ENCODE results near the gene SLC25A34. TPM values are rescaled to one million over a fixed set of nuclear protein-coding genes. Genes with fewer than 3 reads are reported as not detected.

The SLC25A34 gene
- total RNA-seq, 4 donors from 2014 or later, result 12.9 to 73.3 (median 36.2) TPM

DNA sequence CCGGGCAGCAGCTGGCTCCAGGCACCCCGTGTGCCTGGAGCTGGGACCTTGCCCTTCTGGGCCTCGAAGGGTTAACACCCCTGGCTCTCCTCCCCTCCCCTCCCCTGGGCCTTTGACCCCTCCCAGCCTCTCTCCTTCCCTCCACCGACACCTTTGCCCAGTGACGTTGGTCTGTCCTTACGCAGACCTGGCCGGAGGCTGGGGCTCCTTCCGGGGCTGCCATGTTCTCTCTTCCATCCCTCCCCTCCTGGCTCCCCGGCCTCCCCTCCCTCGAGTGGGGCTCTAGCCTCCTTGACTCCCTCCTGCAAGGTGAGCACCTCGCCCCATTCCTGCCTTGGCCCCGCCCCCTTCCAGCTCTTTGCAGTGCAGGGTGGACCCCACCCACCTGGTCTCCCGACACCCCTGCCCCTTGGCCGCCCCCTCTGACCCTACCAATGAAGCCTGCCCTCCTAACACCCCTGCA lies 6.3 kb downstream of the SLC25A34 start, which contains the start of gene TMEM82:
Gene TMEM82, plus strand, starts transcription at position 161 of the 463 bp plus-strand sequence. Its CDS starts 61 bp downstream, at position 222.
- Histone ChIP-seq H3K36me3 (no peaks in the 10 kb centered on the region), H3K4me1 (peaks cover 5 to 35% (median 29%) of the 10 kb centered on the region in 4 donors), H3K4me3 (peak within 1 kb of the TSS in 2 of 4 donors; percentile 20 to 30), H3K27ac (peak within 1 kb of the TSS; percentile 80 to 87 (median 86)), H3K9me3 (no peaks in the 10 kb centered on the region), H3K27me3 (no peaks in the 10 kb centered on the region)
- in situ Hi-C loops (cut with MboI; ENCODE audit: low pct_ligation_motif_present in 1 of 4, low pct_unique_long_range_greater_than_20kb in 1 of 4, low sequenced_read_pairs in 3 of 4) (no loop called here), intact Hi-C loops (cut with DNase I; ENCODE audit: low total_unique reads) (loop anchor here (2.0 to 10.0 kb wide), 2 partner anchors 58 to 148 kb away; partner anchors contain the start of gene PLEKHM2)
- 20% methylated on average over 2 to 14 of the region's 14 CpGs for WGBS, 2 donors (ENCODE audit: low coverage in 1 of 2)
- DNase-seq, result peak; percentile 76
- TF ChIP-seq, protein P1, sequence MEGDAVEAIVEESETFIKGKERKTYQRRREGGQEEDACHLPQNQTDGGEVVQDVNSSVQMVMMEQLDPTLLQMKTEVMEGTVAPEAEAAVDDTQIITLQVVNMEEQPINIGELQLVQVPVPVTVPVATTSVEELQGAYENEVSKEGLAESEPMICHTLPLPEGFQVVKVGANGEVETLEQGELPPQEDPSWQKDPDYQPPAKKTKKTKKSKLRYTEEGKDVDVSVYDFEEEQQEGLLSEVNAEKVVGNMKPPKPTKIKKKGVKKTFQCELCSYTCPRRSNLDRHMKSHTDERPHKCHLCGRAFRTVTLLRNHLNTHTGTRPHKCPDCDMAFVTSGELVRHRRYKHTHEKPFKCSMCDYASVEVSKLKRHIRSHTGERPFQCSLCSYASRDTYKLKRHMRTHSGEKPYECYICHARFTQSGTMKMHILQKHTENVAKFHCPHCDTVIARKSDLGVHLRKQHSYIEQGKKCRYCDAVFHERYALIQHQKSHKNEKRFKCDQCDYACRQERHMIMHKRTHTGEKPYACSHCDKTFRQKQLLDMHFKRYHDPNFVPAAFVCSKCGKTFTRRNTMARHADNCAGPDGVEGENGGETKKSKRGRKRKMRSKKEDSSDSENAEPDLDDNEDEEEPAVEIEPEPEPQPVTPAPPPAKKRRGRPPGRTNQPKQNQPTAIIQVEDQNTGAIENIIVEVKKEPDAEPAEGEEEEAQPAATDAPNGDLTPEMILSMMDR (IDR thresholded peaks at IDR 0.05), result no peak
- TF ChIP-seq POLR2A (IDR thresholded peaks at IDR 0.05) (peak; percentile 67), EP300 (IDR thresholded peaks at IDR 0.05; ENCODE audit: low read depth) (no peak), POLR2AphosphoS5 (IDR thresholded peaks at IDR 0.05) (peak in 1 of 3 donors; percentile 69)

DNA sequence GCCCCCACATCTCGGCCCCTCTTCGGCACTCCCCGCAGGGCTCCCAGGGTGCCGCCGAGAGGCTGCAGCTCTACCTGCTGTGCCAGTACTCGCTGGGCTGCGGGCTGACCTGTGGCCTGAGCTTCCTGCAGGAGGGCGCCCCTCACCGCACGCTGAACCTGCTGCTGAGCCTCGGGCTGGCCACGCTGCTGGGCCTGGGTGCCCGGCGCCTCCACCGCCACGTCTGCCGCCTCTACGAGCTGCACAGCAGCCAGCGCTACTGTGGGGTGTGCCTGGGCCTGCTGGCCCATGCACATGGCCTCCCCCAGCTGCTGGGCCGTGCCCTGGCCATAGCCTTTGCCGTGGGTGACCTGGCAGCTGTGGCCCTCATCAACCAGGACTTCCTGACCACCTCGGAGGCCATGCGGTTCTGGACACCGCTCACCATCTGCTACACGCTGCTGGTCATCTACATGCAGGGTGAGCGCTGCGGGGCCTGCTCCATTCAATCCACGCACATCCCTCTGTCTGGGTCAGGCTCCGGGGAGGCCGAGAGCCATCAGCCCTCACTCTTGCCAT lies 8.1 kb downstream of the SLC25A34 start:
- no peaks in the 10 kb centered on the region for H3K9me3 ChIP-seq
- in situ Hi-C loops (cut with MboI; ENCODE audit: low pct_ligation_motif_present in 1 of 4, low pct_unique_long_range_greater_than_20kb in 1 of 4, low sequenced_read_pairs in 3 of 4) (no loop called here), intact Hi-C loops (cut with DNase I; ENCODE audit: low total_unique reads) (loop anchor here (10.0 kb wide), 1 partner anchor 149 kb away; no protein-coding TSS in a partner anchor)
- 88% methylated on average over 30 of the region's 30 CpGs; no CpG with 5 or more reads in 1 of the 2 donors for WGBS, 2 donors (ENCODE audit: low coverage in 1 of 2)
- H3K4me3 ChIP-seq, result no peak overlapping the region
- H3K27ac ChIP-seq, result no peak overlapping the region
- DNase-seq, result no peak
- no peaks in the 10 kb centered on the region for H3K27me3 ChIP-seq
- H3K36me3 ChIP-seq, result no peaks in the 10 kb centered on the region
- TF ChIP-seq, protein P1 (IDR thresholded peaks at IDR 0.05), result no peak
- no peak for TF ChIP-seq POLR2A (IDR thresholded peaks at IDR 0.05)
- H3K4me1 ChIP-seq, result peaks cover 5 to 25% (median 20%) of the 10 kb centered on the region in 4 donors

DNA sequence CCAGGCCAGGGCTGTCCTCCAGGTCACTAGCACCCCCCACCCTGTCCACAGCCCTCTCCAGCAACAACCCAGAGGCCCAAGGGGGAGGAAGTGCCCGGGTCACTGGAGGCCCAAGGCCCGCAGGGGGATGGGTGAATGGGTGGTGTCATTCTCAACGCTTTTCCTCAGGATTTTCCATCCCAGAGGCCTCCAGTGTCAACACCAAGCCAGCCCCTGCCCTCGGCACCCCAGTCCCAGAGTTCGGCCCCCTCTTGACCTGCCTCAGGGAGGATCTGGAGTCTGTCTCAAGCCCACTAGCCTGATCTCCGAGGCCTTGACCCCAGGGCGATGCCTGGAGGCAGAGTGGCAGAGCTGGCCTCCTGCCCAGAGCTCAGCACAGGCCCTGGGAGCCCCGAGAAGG lies 11.3 kb downstream of the SLC25A34 start:
- no peak for DNase-seq
- in situ Hi-C loops (cut with MboI; ENCODE audit: low pct_ligation_motif_present in 1 of 4, low pct_unique_long_range_greater_than_20kb in 1 of 4, low sequenced_read_pairs in 3 of 4) (no loop called here), intact Hi-C loops (cut with DNase I; ENCODE audit: low total_unique reads) (loop anchor here (10.0 kb wide), 1 partner anchor 153 kb away; no protein-coding TSS in a partner anchor)
- Histone ChIP-seq H3K9me3 (no peaks in the 10 kb centered on the region), H3K4me3 (no peak overlapping the region), H3K27ac (no peak overlapping the region), H3K36me3 (no peaks in the 10 kb centered on the region), H3K27me3 (no peaks in the 10 kb centered on the region), H3K4me1 (peaks cover 0 to 6% (median 4%) of the 10 kb centered on the region in 4 donors)
- 70% methylated on average over 6 of the region's 8 CpGs; no CpG with 5 or more reads in 1 of the 2 donors for WGBS, 2 donors (ENCODE audit: low coverage in 1 of 2)
- TF ChIP-seq POLR2A (IDR thresholded peaks at IDR 0.05), result no peak
- TF ChIP-seq, protein P1 (IDR thresholded peaks at IDR 0.05), result no peak
- TF ChIP-seq POLR2AphosphoS5 (IDR thresholded peaks at IDR 0.05), result no peak
- no peak for TF ChIP-seq EP300 (IDR thresholded peaks at IDR 0.05; ENCODE audit: low read depth)

DNA sequence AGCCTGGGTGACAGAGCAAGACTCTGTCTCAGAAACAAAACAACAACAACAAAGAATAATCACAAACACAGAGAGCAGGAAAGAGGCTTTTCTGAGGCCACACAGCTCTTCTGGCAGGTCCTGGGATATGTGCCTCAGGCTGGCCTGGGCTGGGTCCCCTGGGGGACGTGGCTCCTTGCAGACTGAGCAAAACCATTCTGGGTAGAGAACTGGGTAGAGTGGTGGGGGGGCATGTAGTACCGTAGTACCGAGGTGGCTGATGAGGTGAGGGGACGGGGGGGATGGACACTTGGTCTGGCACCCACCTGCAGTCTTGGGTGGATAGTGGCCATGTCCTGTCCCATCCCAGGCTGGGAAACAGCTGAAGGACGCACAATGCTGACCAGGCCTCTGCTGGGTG lies 12.2 kb downstream of the SLC25A34 start:
- H3K9me3 ChIP-seq, result no peaks in the 10 kb centered on the region
- 77 to 100% methylated on average over 3 to 5 of the region's 5 CpGs for WGBS, 2 donors (ENCODE audit: low coverage in 1 of 2)
- DNase-seq, result no peak
- intact Hi-C loops (cut with DNase I; ENCODE audit: low total_unique reads) (loop anchor here (10.0 kb wide), 1 partner anchor 153 kb away; no protein-coding TSS in a partner anchor), in situ Hi-C loops (cut with MboI; ENCODE audit: low pct_ligation_motif_present in 1 of 4, low pct_unique_long_range_greater_than_20kb in 1 of 4, low sequenced_read_pairs in 3 of 4) (no loop called here)
- no peaks in the 10 kb centered on the region for H3K36me3 ChIP-seq
- TF ChIP-seq POLR2AphosphoS5 (IDR thresholded peaks at IDR 0.05) (no peak), POLR2A (IDR thresholded peaks at IDR 0.05) (no peak), EP300 (IDR thresholded peaks at IDR 0.05; ENCODE audit: low read depth) (no peak)
- TF ChIP-seq, protein P1 (IDR thresholded peaks at IDR 0.05), result no peak
- H3K27ac ChIP-seq, result no peak overlapping the region
- no peaks in the 10 kb centered on the region for H3K27me3 ChIP-seq
- no peak overlapping the region for H3K4me3 ChIP-seq
- H3K4me1 ChIP-seq, result peaks cover 0 to 5% (median 0%) of the 10 kb centered on the region in 4 donors
